NB4 (cell line): ENCODE data around the gene CTNNA3.

ENCODE experiments used
- DNase-seq: peaks from one replicate; pipeline ENCODE4 v3.0.0; 2010; ENCODE audit warnings: low read depth
- H3K4me3 ChIP-seq: one replicate; pipeline ENCODE4 v1.5.1; 2011; ENCODE audit warnings: mild to moderate bottlenecking, low read depth, low read length, moderate library complexity
- CTCF ChIP-seq: IDR thresholded peaks from one replicate; pipeline ENCODE4 v1.5.1; 2012; ENCODE audit warnings: low read depth, low read length
- MAX ChIP-seq: IDR thresholded peaks from 2 replicates; pipeline ENCODE4 v1.6.1; 2011; ENCODE audit warnings: low read depth, low read length
- MYC ChIP-seq: IDR thresholded peaks from 2 replicates; pipeline ENCODE4 v1.6.1; 2011; ENCODE audit warnings: low read depth, low read length
- POLR2A ChIP-seq: IDR thresholded peaks from 2 replicates; pipeline ENCODE4 v1.6.1; 2011; ENCODE audit warnings: mild to moderate bottlenecking; ENCODE audit not compliant: insufficient read length; ENCODE audit errors: extremely low read depth

CTNNA3 gene

GRCh38 chr10:66586897-66587679 lies 1108.9 kb downstream of the CTNNA3 start:
- TF ChIP-seq POLR2A = no peak
- no peak for TF ChIP-seq MAX
- no peak for TF ChIP-seq CTCF
- TF ChIP-seq MYC = no peak
- DNase-seq = no peak
- no peak overlapping the region for H3K4me3 ChIP-seq

GRCh38 chr10:66586073-66586472 lies 1109.9 kb downstream of the CTNNA3 start:
- DNase-seq = peak; percentile 22
- TF ChIP-seq CTCF = peak; percentile 30
- TF ChIP-seq MAX = no peak
- H3K4me3 ChIP-seq = no peak overlapping the region

GRCh38 chr10:66575251-66575855 lies 1120.6 kb downstream of the CTNNA3 start:
- TF ChIP-seq MYC = no peak
- no peak for DNase-seq
- H3K4me3 ChIP-seq = no peak overlapping the region

GRCh38 chr10:66572700-66573099 lies 1123.3 kb downstream of the CTNNA3 start:
- DNase-seq = no peak
- TF ChIP-seq MAX (no peak), MYC (no peak), CTCF (no peak), POLR2A (no peak)
- no peak overlapping the region for H3K4me3 ChIP-seq

- TF ChIP-seq MAX (no peak), MYC (no peak), POLR2A (no peak), CTCF (no peak)
- DNase-seq = no peak
Observed at GRCh38 chr10:66565999-66566398, 1130.0 kb downstream of the CTNNA3 start.

GRCh38 chr10:66564287-66564686 lies 1131.7 kb downstream of the CTNNA3 start:
- TF ChIP-seq CTCF (no peak), MYC (no peak), POLR2A (no peak), MAX (no peak)
- no peak overlapping the region for H3K4me3 ChIP-seq
- DNase-seq = no peak

More at GRCh38 chr10:66565999-66566398, 1130.0 kb downstream of the CTNNA3 start:
- H3K4me3 ChIP-seq = no peak overlapping the region
